H9 (cell line): ENCODE results near the gene MYO7B. TPM values are rescaled to one million over a fixed set of nuclear protein-coding genes. Genes with fewer than 3 reads are reported as not detected.
"Not testable (repeated sequence)": the region's sequence is repeated elsewhere in the genome, so short reads cannot be mapped to it uniquely, and the experiment has no call there.

ENCODE experiments used
- DNase-seq: peaks from one replicate; pipeline ENCODE4 v3.0.0-alpha.2; 2017
- H2AFZ ChIP-seq: one replicate; pipeline ENCODE4 v1.6.1; 2013; ENCODE audit warnings: mild to moderate bottlenecking, low read length, control low read depth, moderate library complexity
- H2AK5ac ChIP-seq: 2 replicates; pipeline ENCODE4 v1.6.1; 2013; ENCODE audit warnings: low read length, control low read depth, mixed read lengths; ENCODE audit not compliant: insufficient read length
- H2BK120ac ChIP-seq: one replicate; pipeline ENCODE4 v1.6.1; 2013; ENCODE audit warnings: low read depth, mild to moderate bottlenecking, low read length, control low read depth, inconsistent platforms; ENCODE audit not compliant: poor library complexity, severe bottlenecking
- H2BK12ac ChIP-seq: 2 replicates; pipeline ENCODE4 v1.6.1; 2013; ENCODE audit warnings: low read length, control low read depth, mixed read lengths, low read depth; ENCODE audit not compliant: insufficient read length
- H2BK15ac ChIP-seq: 2 replicates; pipeline ENCODE4 v1.6.1; 2013; ENCODE audit warnings: low read depth, low read length, control low read depth
- H2BK20ac ChIP-seq: one replicate; pipeline ENCODE4 v1.6.1; 2013; ENCODE audit warnings: low read depth, mild to moderate bottlenecking, low read length, control low read depth, inconsistent platforms; ENCODE audit not compliant: poor library complexity, severe bottlenecking
- H2BK5ac ChIP-seq: 2 replicates; pipeline ENCODE4 v1.6.1; 2013; ENCODE audit warnings: low read length, control low read depth, mixed read lengths; ENCODE audit not compliant: insufficient read length
- H3K14ac ChIP-seq: 2 replicates; pipeline ENCODE4 v1.6.1; 2013; ENCODE audit warnings: low read length, control low read depth; ENCODE audit not compliant: insufficient read depth
- H3K18ac ChIP-seq: 2 replicates; pipeline ENCODE4 v1.6.1; 2013; ENCODE audit warnings: low read depth, mild to moderate bottlenecking, mixed read lengths, low read length, control low read depth; ENCODE audit not compliant: insufficient read length
- H3K23ac ChIP-seq: 2 replicates; pipeline ENCODE4 v1.6.1; 2013; ENCODE audit warnings: low read length, control low read depth, mixed read lengths, low read depth; ENCODE audit not compliant: insufficient read length
- H3K23me2 ChIP-seq: 2 replicates; pipeline ENCODE4 v1.6.1; 2013; ENCODE audit warnings: low read depth, mild to moderate bottlenecking, mixed read lengths, low read length, control low read depth; ENCODE audit not compliant: insufficient read length, poor library complexity, severe bottlenecking
- H3K27ac ChIP-seq: 2 replicates; pipeline ENCODE4 v1.5.1; 2013; ENCODE audit warnings: low read length, control low read depth, mixed read lengths, low read depth; ENCODE audit not compliant: insufficient read length
- H3K27me3 ChIP-seq: 2 replicates; pipeline ENCODE4 v1.6.1; 2013; ENCODE audit warnings: low read length, control low read depth, inconsistent platforms; ENCODE audit not compliant: insufficient read depth
- H3K4ac ChIP-seq: 2 replicates; pipeline ENCODE4 v1.6.1; 2013; ENCODE audit warnings: low read depth, mild to moderate bottlenecking, control low read depth, inconsistent platforms, low read length, moderate library complexity
- H3K4me1 ChIP-seq: 2 replicates; pipeline ENCODE4 v1.6.1; 2013; ENCODE audit warnings: low read length, control low read depth, inconsistent platforms; ENCODE audit not compliant: insufficient read depth
- H3K4me2 ChIP-seq: 2 replicates; pipeline ENCODE4 v1.6.1; 2013; ENCODE audit warnings: low read length, control low read depth, mixed read lengths; ENCODE audit not compliant: insufficient read length, insufficient read depth
- H3K56ac ChIP-seq: 2 replicates; pipeline ENCODE4 v1.6.1; 2013; ENCODE audit warnings: low read depth, mild to moderate bottlenecking, mixed read lengths, low read length, control low read depth; ENCODE audit not compliant: insufficient read length
- H3K79me1 ChIP-seq: 2 replicates; pipeline ENCODE4 v1.6.1; 2013; ENCODE audit warnings: low read depth, mild to moderate bottlenecking, moderate library complexity, low read length, control low read depth, inconsistent platforms; ENCODE audit not compliant: insufficient read depth, poor library complexity, severe bottlenecking
- H3K79me2 ChIP-seq: 2 replicates; pipeline ENCODE4 v1.6.1; 2013; ENCODE audit warnings: low read length, control low read depth, inconsistent platforms; ENCODE audit not compliant: insufficient read depth
- H3K9ac ChIP-seq: 2 replicates; pipeline ENCODE4 v1.6.1; 2013; ENCODE audit warnings: low read length, control low read depth, mixed read lengths; ENCODE audit not compliant: insufficient read length; ENCODE audit errors: extremely low read depth
- H3K9me3 ChIP-seq: one replicate; pipeline ENCODE4 v1.6.1; 2013; ENCODE audit warnings: low read depth, low read length, inconsistent platforms; ENCODE audit not compliant: control insufficient read depth
- H3T11ph ChIP-seq: one replicate; pipeline ENCODE4 v1.6.1; 2013; ENCODE audit warnings: mild to moderate bottlenecking, low read length, control low read depth, inconsistent platforms
- H4K20me1 ChIP-seq: one replicate; pipeline ENCODE4 v1.6.1; 2013; ENCODE audit not compliant: control insufficient read depth, insufficient read length, insufficient read depth
- H4K5ac ChIP-seq: 2 replicates; pipeline ENCODE4 v1.6.1; 2013; ENCODE audit warnings: low read depth, mild to moderate bottlenecking, mixed read lengths, low read length, control low read depth; ENCODE audit not compliant: insufficient read length
- H4K8ac ChIP-seq: replicated peaks from 2 replicates; pipeline ENCODE4 v1.6.1; 2013; ENCODE audit warnings: low read length, control low read depth, mixed read lengths, low read depth; ENCODE audit not compliant: insufficient read length
- H4K91ac ChIP-seq: 2 replicates; pipeline ENCODE4 v1.6.1; 2013; ENCODE audit warnings: low read depth, mild to moderate bottlenecking, moderate library complexity, mixed read lengths, low read length, control low read depth; ENCODE audit not compliant: insufficient read length
- H3K27ac Mint-ChIP-seq, 3 experiments: 2 replicates in 2 of 3; 3 replicates in 1 of 3; pipeline ENCODE4 v1.8.0; 2020 to 2021; ENCODE audit warnings: mixed read lengths in 3 of 3, mild to moderate bottlenecking in 1 of 3, moderate library complexity in 1 of 3
- H3K27me3 Mint-ChIP-seq: 2 replicates; pipeline ENCODE4 v1.8.0; 2021; ENCODE audit warnings: low read depth, mild to moderate bottlenecking, moderate library complexity, mixed read lengths
- H3K36me3 Mint-ChIP-seq, 3 experiments: 2 replicates in 2 of 3; 3 replicates in 1 of 3; pipeline ENCODE4 v1.8.0; 2020 to 2021; ENCODE audit warnings: low read depth in 3 of 3, mixed read lengths in 3 of 3; ENCODE audit not compliant: insufficient read depth in 1 of 3
- H3K4me1 Mint-ChIP-seq, 2 experiments: 2 replicates each; pipeline ENCODE4 v1.8.0; 2020; ENCODE audit warnings: mixed read lengths in 2 of 2
- H3K4me3 Mint-ChIP-seq, 2 experiments: 2 replicates in 1 of 2; 3 replicates in 1 of 2; pipeline ENCODE4 v1.8.0; 2020 to 2021; ENCODE audit warnings: mild to moderate bottlenecking in 2 of 2, mixed read lengths in 2 of 2, moderate library complexity in 1 of 2
- H3K9me3 Mint-ChIP-seq, 2 experiments: 2 replicates in 1 of 2; 3 replicates in 1 of 2; pipeline ENCODE4 v1.8.0; 2020; ENCODE audit warnings: mild to moderate bottlenecking in 2 of 2, mixed read lengths in 2 of 2, moderate library complexity in 1 of 2
- CTCF ChIP-seq: fragments of 200-600 bp; sonication (generic); conservative IDR thresholded peaks from 3 replicates; pipeline ENCODE4 v1.8.0; 2021; ENCODE audit warnings: antibody characterized with exemption, mild to moderate bottlenecking
- WGBS: extraction: QIAGEN DNeasy Blood & Tissue Kit; methylation state at CpG from one replicate; pipeline ENCODE4 v1.1.7; 2013; ENCODE audit warnings: missing lambda C conversion rate, low lambda C conversion rate, mixed read lengths; ENCODE audit not compliant: insufficient read length; ENCODE audit errors: extremely low coverage; 5-methylcytosine and 5-hydroxymethylcytosine counted together
- total RNA-seq: library from RNA; stranded (reverse); gene quantifications from 2 replicates; pipeline ENCODE4 v1.2.1, GENCODE V29; 2021

MYO7B gene
- total RNA-seq, 1 experiment from 2014 or later = not detected

- Histone ChIP-seq H3K56ac (no peak overlapping the region), H2BK20ac (no peak overlapping the region), H3K9ac (no peak overlapping the region), H3K27ac (no peak overlapping the region), H2BK15ac (no peak overlapping the region), H3K27me3 (no peaks in the 10 kb centered on the region), H2BK5ac (no peak overlapping the region), H4K5ac (no peak overlapping the region), H3K79me2 (peaks cover 14% of the 10 kb centered on the region), H2BK120ac (no peak overlapping the region), H4K8ac (no peak overlapping the region), H2AK5ac (no peak overlapping the region), H3K4ac (no peak overlapping the region), H3K18ac (no peak overlapping the region), H3K23ac (no peak overlapping the region), H4K20me1 (no peaks in the 10 kb centered on the region), H3K14ac (no peak overlapping the region), H3K9me3 (no peaks in the 10 kb centered on the region), H3K79me1 (no peaks in the 10 kb centered on the region), H2BK12ac (no peak overlapping the region), H3K4me1 (no peaks in the 10 kb centered on the region; the same call in 1 of the 2 replicates), H3K4me2 (no peak overlapping the region), H3T11ph (no peak overlapping the region), H3K23me2 (peaks cover 9% of the 10 kb centered on the region), H2AFZ (no peak overlapping the region), H4K91ac (no peak overlapping the region)
- Mint-ChIP-seq H3K9me3 (peaks cover 6 to 7% of the 10 kb centered on the region in 2 experiments), H3K4me3 (no peak overlapping the region), H3K27me3 (peaks cover 10% of the 10 kb centered on the region), H3K36me3 (peaks cover 0 to 9% (median 6%) of the 10 kb centered on the region in 3 experiments), H3K4me1 (peaks cover 16 to 20% of the 10 kb centered on the region in 2 experiments), H3K27ac (no peak overlapping the region)
- no peak for DNase-seq
- TF ChIP-seq CTCF = peak; percentile 23; the same call in 2 of the 3 replicates
- no CpG with 5 or more reads among the region's 4 CpGs for WGBS
Measured at GRCh38 chr2:127528487-127528886, 7.0 kb upstream of the MYO7B start.

GRCh38 chr2:127529416-127529815, 6.1 kb upstream of the MYO7B start:
- not testable (repeated sequence) for H2BK120ac ChIP-seq, H3K4ac ChIP-seq, H3K14ac ChIP-seq, H3K27me3 ChIP-seq, H3T11ph ChIP-seq, H3K4me3 Mint-ChIP-seq, H2BK12ac ChIP-seq, DNase-seq, H2BK20ac ChIP-seq, H3K27ac Mint-ChIP-seq, H2AFZ ChIP-seq, H3K9me3 ChIP-seq, H4K5ac ChIP-seq, H3K9ac ChIP-seq, H3K4me2 ChIP-seq, H3K4me1 ChIP-seq, H2BK5ac ChIP-seq, H3K56ac ChIP-seq, H3K23me2 ChIP-seq, H4K8ac ChIP-seq, H2BK15ac ChIP-seq, H3K23ac ChIP-seq, H3K9me3 Mint-ChIP-seq, H3K27ac ChIP-seq, H4K20me1 ChIP-seq, H3K18ac ChIP-seq, H3K36me3 Mint-ChIP-seq, H4K91ac ChIP-seq, H2AK5ac ChIP-seq, H3K79me1 ChIP-seq
- Mint-ChIP-seq H3K27me3 (peaks cover 14% of the 10 kb centered on the region), H3K4me1 (peaks cover 16% of the 10 kb centered on the region in 2 experiments)
- peaks cover 10% of the 10 kb centered on the region; the same call in 1 of the 2 replicates for H3K79me2 ChIP-seq
- no CpG with 5 or more reads among the region's 2 CpGs for WGBS
